ENCODE measurements around the gene HOOK1. TPM values are rescaled to one million over a fixed set of nuclear protein-coding genes. Genes with fewer than 3 reads are reported as not detected.

The HOOK1 gene
- 1 to 10 TPM; 4.6 to 4.7 TPM for total RNA-seq

DNA sequence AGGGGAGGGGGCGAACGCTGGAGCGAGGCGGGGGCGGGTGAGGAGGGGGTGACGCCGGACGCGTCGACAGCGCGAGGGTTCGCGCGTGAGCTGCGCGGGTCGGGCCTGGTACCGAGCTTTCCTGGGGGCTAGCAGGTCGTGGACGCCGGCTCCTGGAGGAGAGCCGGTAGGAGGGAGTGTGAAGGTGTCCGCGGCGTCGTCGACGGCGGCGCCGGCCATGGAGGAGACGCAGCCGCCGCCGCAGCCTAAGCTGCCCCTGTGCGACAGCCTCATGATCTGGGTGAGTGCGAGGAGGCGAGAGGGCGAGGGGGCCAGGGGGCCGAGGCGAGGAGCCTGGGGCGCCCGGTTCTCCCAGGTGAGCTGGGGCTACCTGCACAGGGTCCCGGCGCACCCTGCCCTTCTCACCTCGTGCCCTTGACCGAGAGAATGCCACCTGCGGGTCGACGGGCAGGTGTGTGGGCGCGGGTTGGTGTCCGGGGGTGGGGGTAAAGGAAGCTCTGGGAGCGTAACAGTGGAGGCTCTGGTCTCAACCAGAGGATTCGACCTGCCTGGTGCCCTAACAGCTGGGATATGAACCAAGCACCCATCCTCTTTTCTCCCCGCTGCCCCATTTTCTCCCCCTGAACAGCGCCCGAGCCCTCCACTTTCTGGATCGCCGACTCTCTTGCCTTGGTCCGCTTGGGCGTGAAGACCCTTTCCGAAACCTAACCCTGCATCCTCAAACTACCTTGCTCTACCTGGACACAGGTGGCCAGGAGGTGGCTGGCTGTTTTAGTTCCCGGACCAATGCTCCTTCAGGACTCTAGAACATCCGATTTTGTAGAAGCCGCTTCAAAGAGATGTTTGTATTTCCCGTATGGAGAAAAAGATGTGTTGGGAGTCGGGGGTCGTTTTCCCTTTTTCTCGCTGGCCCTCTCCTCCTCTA, at the start of gene HOOK1:
Gene HOOK1, plus strand, starts transcription at position 49 of the 925 bp plus-strand sequence. Its CDS starts 169 bp downstream, at position 218.
- ChIA-PET POLR2A (interaction anchor here (0.5 kb wide), 1 partner anchor 1164 kb away, joined by 10 read pairs; no protein-coding TSS in a partner anchor), CTCF (no interaction called here)

DNA sequence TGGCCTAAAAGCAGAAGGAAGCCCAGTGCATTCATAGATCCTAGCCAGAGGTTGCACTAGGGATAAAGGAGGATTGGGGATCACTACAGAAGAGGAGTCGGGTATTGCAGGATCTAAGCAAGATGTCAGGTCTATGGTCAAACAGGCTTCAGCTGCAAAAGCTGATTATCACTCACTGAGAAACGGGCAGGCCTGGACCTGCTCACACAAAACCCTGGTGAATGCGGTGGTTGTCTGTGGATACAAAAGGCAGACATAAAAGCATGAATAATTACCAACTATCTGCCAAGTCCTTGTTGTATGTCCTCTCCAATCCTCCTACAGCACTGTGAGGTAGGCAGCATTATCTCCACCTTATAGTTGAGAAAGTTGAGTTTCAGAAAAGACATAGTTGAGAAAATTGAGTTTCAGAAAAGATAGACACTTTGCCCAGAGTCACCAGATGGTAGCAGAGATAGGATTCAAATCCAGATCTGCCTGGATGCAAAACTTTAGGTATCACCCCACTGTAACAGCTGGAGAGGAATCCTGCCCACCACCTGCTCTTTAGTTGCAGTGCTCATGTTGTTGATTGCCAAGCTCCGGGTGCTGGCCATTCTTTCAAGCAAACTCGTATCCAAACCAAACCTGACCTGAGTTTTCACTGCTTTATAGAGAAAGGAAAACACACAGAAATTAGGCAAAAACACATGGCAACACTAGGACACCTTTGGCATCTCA, 49.6 kb upstream of the HOOK1 start:
- ChIA-PET CTCF (no interaction called here), POLR2A (no interaction called here)

DNA sequence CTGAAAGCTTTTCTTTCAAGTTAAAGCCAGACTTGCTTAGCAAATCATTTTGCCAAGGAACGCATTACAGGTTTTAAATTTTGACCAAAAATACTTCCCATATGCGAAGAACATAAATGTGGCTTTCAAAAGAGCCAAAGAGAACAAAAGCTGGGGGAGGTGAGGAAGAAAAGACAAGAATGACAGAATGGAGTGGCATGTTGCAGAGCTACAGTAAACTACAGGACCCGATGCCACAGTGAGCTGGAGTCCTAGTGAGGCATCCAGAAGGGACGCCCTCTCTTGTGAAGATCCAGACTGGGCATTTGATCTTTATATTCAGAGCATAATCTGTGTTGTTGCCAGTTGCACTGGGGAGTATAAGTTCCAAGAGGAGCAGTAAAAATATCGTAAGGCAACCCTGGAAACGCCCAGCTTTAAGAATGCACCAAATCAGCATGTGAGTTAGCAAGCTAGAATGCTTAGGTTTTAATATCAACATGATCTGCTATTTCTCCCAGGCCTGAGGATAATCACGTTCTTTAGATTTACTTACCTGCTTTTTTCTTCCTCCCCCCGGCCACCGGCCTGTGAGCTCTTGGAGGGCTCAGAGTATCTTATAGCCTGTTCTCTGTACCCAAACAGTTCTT, 48.4 kb upstream of the HOOK1 start:
- ChIA-PET POLR2A (no interaction called here), CTCF (no interaction called here)

DNA sequence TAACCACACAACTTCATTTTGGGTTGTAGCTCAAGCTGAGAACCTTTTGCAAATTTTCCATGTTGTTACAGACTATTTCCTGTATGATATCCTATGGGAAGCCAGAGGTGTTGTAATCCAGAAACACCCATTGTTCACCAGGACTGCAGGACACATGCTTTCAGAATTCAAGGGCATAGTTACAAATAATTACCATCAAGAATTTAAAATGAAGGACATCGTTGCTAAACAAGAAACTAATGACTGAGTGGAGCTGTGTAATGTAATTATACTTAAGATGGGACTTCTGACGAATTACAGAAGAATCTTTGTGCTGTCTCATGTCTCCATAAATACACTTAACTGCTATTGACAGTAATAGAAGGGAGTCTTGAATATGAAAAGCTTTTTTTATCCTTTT, 47.6 kb upstream of the HOOK1 start:
- POLR2A ChIA-PET, result no interaction called here

DNA sequence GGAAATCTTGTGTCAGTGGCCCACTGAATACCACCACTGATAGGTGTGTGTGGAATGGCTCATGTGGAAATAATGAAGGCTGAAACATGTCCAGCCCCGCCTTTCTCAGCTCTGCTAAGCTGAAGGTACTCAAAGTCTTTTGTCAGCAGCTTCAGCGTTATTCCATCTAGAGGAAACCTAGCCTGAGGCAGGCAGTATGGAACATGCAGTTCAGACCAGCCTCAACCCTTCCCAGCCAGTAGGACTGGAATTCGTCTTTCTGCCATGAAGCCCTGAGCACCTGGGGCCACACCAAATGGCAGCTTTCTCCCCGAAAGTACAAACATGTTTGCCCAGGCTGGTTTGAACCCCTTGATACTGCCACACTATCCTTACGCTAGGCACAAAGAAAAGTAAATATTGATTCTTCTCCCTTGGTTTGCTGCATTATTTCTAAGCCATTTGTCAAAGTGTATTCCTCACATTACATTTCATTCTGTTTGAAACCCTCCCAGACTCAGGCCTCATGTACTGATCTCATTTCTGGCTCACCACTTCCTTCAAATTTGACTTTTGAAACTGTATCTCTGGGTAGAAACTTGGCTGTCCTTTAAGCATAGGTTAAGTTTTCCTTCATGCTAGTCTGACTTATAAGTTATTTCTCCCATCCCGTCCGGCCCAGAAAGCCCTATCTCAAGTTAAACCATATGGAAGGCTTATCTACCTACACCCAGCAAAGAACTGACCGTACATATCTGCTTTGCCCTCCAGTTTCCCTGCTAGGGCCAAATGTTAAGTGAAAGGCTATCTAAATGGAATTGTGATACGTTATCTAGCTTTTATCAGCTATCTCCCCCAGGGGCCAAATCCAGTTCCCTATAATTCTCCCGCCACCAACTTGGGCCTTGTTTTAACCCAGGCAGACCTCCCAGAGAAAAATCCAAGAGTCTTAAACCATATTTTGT, 45.7 kb upstream of the HOOK1 start:
- CTCF ChIA-PET, result interaction anchor here (0.7 kb wide), 1 partner anchor 10 kb away, joined by 3 read pairs; no protein-coding TSS in a partner anchor
- POLR2A ChIA-PET, result no interaction called here

More for the DNA sequence above, 47.6 kb upstream of the HOOK1 start:
- CTCF ChIA-PET, result no interaction called here

DNA sequence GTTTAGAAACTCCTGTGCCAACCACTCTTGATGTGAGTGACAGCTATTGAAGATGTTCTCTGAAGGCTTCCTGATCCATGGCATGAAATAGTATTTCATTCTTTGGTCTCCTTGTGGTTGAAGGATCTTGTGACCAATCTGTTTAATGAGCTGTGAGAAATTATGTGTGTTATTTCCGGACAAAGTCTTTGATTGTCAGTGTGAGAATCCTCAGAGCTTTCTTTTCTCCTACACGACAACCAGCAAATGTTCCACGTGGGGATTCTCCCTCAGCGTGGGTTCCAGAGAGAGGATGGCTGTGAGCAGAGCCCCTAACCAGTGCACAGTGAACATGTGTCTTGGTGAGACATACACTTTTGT, 45.0 kb upstream of the HOOK1 start:
- ChIA-PET POLR2A (no interaction called here), CTCF (no interaction called here)

DNA sequence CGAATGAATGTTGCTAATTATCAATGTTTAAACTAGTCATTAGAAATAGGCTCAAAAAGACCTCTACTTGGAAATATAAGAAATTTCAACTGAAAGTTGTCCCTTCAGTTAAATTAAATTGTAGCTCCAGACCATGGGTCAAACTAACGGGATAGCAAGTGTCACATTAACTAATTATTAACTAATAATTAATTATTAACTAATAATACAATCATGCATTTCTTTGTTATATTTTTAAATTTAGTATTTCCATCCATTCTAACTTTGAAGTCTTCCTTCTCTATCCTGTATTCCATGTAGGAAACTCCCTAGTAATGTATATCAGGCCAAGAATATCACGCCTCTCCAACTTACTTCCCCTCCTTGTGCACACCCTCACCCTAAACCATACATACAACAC, 43.4 kb upstream of the HOOK1 start:
- ChIA-PET CTCF (no interaction called here), POLR2A (no interaction called here)

DNA sequence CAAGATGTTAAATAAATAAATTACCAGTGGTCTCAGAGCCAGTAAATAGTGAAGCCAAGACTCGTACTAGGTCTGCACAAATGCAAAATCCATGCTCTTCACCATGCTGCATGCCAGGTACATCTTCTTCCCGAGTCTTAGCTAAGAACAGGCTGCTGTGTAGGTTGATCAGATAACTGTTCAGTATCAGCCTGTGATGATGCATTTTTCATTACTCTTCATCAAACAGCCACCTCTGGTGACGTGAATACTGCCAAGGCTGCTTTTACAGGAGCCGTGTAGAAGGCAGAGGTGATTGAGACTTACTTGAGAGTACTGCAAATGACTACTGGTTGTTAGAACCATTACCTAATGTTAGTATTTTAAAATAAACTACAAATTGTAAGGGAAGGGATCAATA, 39.3 kb upstream of the HOOK1 start:
- ChIA-PET POLR2A (no interaction called here), CTCF (no interaction called here)

DNA sequence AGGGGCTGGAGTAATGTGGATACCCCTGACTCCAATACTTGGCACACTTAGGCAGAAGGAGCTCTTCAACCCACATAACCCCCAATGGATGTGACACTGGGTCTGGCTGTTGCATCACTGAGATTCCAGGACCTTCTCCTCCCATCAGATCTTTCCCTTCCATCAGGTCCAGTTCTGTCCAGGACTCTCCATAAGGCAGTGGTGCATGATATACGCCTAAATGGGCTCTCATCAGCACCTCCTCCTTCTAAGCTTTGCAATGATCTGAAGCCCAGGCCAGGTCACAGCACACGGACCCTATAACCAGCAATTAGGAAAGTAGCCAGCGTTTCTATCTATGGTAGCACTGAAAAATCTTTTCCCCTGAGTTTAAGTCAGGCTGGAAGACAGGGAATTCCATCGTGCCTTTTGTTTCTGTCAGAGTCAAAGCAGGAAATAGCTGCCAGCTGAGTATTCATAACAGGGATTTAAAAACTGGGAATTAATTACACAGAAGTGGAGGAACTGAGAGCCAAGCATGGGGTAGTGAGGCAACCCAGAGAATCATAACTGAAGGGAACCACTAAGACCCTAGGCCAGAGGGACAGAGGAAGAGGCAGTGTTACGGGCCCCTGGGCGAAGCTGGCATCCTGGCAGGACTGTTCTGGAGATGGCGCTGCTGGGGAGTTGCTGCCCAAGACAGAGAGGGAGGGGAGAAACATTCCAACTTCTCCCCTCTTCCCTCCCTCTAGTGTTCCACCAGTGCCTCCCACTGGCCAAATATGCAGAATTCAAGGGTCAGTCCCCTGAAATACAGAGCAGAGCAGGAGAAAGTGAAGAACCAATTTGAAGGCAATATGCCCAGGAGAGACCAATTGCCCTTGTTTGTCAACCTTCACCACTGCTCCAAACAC, 37.5 kb upstream of the HOOK1 start:
- CTCF ChIA-PET, result no interaction called here
- POLR2A ChIA-PET, result no interaction called here

DNA sequence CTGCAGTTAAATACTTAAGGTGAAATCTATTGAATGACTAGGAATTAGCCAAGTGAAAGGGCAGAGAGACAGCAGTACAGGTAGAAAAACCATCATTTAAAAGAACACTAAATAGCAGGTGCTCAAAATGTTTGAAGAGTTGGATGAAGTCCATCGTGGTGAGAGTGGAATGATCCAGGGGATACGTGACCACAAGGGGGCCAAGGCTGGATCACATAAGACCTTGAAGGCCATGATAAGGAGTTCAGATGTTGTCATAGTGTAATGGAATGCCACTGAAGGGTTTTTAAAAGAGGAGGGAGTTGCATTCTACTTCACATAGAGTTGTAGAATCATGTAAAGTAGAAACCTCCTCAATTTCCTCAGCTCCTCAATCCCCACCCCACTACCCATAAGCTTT, 34.8 kb upstream of the HOOK1 start:
- CTCF ChIA-PET, result no interaction called here
- POLR2A ChIA-PET, result interaction anchor here (0.6 kb wide), 1 partner anchor 1214 kb away, joined by 8 read pairs; no protein-coding TSS in a partner anchor

DNA sequence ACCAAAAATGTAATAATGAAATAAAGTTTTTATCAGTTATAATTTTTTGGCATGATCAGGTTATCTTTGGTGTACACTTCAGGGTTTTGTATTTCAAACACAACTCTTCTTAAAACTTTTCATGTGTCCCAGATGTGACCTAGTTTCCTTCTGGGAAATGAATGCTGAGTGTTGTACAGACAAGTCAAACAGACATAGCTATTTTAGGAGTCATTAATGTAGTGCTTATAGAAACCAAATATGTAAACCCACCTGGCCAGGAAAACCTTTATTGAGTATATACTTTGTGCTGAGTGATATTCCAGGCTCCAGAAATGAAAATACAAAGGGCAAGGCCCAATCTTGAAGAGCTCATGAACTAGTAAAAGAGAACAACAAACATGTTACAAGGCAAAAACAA, 25.9 kb upstream of the HOOK1 start:
- POLR2A ChIA-PET, result no interaction called here
- CTCF ChIA-PET, result no interaction called here

DNA sequence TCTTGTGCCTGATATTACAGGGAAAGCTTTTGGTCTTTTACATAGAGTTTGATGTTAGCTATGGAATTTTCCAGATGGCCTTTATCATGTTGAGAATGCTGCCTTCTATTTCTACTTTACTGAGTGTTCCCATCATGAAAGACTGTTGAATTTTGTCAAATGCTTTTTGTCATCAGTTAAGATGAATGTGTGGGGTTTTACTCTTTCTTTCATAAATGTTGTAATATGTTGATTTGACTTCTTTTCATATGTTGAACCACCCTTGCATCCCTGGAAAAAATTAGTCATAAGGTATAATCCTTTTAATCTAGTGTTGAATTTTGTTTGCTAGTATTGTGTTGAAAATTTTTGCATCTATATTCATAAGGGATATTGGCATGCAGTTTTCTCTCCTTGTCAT, 16.1 kb upstream of the HOOK1 start:
- POLR2A ChIA-PET, result no interaction called here
- CTCF ChIA-PET, result no interaction called here

DNA sequence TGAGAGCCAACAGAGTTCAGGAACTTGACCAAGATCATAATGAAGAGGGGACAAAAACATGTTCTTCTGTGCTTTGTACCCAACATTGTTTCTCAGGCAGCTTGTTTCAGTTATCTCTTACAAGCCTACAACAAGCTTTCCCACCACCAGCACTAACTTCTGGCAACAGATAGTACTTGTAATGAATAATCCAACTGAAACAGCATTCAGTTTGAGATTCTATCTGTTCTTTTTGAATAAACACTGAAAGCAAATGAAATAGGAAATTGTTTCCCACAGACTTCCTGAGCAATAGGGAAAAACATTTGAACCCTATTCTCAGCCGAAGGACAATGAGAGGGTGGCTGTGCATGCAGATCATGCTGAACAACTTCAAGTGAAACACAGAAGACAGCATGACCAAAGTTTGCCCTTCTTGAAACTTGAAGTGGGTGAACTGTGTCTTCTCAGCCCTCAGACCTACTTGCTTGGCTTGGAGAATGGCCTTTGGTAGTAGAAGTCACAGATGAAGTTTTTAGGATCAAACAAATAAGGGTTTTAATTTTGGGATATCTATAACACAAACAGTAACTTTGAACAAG, 11.2 kb upstream of the HOOK1 start:
- POLR2A ChIA-PET, result no interaction called here
- CTCF ChIA-PET, result no interaction called here

DNA sequence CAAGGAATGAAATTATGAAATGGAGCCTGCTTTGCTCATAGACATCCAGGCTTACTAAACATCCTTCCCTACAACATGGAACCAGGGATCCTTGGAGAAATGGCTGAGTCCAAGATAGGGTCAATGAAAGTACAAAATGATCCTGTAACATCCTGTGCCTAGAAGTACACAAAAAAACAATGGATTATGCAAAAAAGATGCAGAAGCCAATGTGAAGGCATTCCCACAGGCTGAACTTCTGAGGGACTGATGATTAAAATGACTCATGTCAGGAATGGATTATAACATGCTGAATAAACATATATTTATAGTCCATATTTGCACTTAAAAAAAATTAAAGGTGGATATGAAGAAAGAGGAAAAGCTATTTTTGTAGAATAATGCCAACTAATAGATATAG, 10.4 kb upstream of the HOOK1 start:
- ChIA-PET CTCF (no interaction called here), POLR2A (no interaction called here)

DNA sequence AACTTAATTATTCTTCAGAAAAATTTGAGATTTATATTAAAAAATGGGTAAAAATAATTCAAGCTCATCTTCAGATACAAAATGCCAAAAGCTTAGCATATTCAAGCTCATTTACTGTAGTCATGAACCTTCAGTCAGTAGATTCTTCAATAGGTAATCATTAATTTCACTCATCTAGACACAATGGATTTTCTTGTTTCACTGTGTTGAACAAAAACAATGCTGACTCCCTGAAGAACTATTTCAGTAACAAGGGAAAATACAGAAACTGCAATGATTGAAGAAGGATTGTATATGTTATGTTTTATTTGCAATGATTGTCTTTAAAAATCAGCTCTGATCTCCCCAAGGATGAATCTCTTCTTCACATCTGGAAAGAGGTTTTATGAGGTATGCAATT, 9.2 kb upstream of the HOOK1 start:
- POLR2A ChIA-PET, result no interaction called here
- CTCF ChIA-PET, result no interaction called here

DNA sequence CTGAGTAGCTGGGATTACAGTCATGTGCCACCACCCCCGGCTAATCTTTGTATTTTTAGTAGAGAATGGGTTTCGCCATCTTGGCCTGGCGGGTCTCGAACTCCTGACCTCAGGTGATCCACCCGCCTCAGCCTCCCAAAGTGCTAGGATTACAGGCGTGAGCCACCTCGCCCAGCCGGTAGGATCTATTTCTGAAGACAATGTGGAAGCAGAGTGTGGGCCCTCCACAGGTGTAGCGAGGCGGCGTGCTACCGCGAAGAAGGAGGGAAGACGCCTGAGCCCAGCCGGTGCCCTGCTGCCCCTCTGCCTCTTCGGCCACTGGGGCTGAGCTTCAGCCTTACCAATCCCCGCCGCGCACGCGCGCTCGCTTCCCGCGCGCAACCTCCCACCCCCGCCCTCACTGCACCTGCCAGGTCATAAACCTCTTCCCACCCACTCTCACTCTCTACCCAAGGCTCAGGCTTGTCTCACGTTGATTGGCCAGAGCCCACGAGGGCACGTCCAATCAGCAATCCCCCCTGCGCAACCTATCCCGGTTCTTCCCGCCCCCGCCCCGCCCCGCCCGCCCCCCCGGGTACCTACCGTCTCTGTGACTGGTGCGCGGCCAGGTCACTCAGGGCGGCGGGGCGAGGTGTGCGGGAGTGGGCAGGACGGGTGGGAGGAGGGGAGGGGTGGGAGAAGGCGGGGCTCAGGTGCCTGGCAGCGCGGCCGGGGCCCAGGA, 409 bp upstream of the HOOK1 start:
- POLR2A ChIA-PET, result interaction anchor here (0.5 to 0.6 kb wide), 2 partner anchors 1163 to 1234 kb away, joined by 4 to 10 read pairs; no protein-coding TSS in a partner anchor
- CTCF ChIA-PET, result no interaction called here

DNA sequence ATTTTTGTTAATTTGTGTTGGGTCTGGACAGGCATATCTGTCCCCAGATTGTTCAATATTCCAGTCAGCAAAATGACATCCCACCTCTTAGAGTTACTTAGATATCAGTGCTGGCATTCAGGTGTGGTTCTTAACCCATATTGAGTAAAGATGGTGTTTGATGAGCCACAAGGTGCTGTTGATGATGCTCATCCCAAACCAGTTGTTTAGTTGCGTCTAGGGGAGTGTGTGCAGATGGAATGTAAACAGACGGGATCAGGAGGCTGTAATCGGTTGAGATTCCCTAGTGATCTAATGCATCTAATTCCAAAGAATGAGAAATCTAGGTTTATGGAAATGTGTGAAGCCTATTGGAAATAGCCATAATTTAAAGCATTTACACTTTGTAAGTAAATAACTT, 1.1 kb downstream of the HOOK1 start:
- CTCF ChIA-PET, result no interaction called here
- POLR2A ChIA-PET, result no interaction called here

DNA sequence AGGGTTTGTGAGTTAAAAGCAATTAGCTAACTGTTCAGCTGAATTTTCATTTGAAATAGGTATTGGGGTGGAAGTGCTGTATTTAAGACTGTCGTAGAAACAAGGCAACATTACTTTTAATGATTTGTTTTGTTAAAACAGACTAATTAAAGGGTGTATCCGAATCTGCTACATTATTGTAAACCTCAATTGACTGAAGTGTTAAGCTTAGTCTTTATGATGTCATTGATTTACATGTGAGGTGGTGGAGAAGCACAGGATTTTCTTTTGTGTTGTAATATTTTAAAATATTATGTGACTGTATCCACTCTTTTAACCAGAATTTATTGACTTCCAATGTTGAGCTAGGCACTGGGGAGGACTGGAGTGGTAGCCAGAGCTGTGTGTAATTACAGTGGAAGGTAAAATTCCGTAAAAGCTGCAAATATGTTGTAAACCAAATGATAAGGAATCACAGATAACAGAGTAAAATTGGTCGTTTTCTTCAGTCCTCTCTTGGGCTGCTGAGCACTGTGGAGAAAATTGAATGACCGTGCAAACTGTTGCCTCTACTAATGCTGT, 1.6 kb downstream of the HOOK1 start:
- ChIA-PET POLR2A (no interaction called here), CTCF (no interaction called here)
